ENCODE data around the gene RGP1. TPM values are rescaled to one million over a fixed set of nuclear protein-coding genes. Genes with fewer than 3 reads are reported as not detected.

The RGP1 gene
- polyA plus RNA-seq, 1 donor (not counting 4 experiments of a cell fraction or from before 2014, with no cell fraction given): 18.3 TPM

DNA sequence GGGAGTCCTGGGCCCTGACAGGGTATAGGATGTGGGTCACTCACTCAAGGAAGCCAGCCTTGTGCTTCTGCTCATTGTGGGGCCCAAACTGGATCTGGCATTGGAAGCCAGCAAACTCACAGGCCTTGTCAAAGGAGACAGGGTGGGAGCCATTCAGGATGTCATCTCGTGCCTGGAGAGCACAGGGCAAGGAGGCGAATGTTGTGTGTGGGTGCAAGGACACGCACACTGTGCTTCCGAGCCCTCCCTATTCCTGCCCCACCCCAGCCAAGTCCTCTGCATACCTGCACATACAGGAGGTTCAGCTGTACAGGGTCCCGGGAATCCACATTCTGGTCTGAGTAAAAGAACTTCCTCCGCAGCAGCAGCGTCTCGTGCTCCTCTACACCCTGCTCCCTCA lies 25.2 kb upstream of the RGP1 start:
- DNase-seq (ENCODE audit: low read depth, low spot score): no peak
- Histone ChIP-seq H3K4me1 (ENCODE audit: control insufficient read depth, extremely low read depth, insufficient read depth, low read length) (peaks cover 18% of the 10 kb centered on the region), H3K4me3 (ENCODE audit: control insufficient read depth in 2 of 3, extremely low read depth in 1 of 3, insufficient read depth in 2 of 3, low read depth in 1 of 3, low read length in 3 of 3) (no peak overlapping the region), H3K27me3 (ENCODE audit: control insufficient read depth, extremely low read depth, insufficient read depth, low read length) (no peaks in the 10 kb centered on the region), H3K36me3 (ENCODE audit: control insufficient read depth in 2 of 2, extremely low read depth in 1 of 2, insufficient read depth in 2 of 2, low read length in 2 of 2) (peaks cover 56 to 63% of the 10 kb centered on the region in 2 experiments), H4K20me1 (ENCODE audit: control insufficient read depth, extremely low read depth, insufficient read depth, low read length) (peaks cover 16% of the 10 kb centered on the region), H3K79me2 (ENCODE audit: control insufficient read depth, insufficient read depth, low read length) (peaks cover 37% of the 10 kb centered on the region), H2AFZ (ENCODE audit: control insufficient read depth, low read length) (no peak overlapping the region), H3K27ac (ENCODE audit: control insufficient read depth, insufficient read depth, low read length) (no peak overlapping the region), H3K9me3 (ENCODE audit: control insufficient read depth, low read depth, low read length) (no peaks in the 10 kb centered on the region), H3K4me2 (ENCODE audit: control insufficient read depth, extremely low read depth, insufficient read depth, low read depth, low read length) (no peak overlapping the region), H3K9me1 (ENCODE audit: control insufficient read depth, extremely low read depth, insufficient read depth, low read length) (peaks cover 2% of the 10 kb centered on the region), H3K9ac (ENCODE audit: control insufficient read depth, extremely low read depth, insufficient read depth, low read length) (no peak overlapping the region)
- dilution Hi-C loops (cut with MboI; ENCODE audit: extremely low pct_ligation_motif_present, low sequenced_read_pairs): no loop called here
- TF ChIP-seq, protein P1, sequence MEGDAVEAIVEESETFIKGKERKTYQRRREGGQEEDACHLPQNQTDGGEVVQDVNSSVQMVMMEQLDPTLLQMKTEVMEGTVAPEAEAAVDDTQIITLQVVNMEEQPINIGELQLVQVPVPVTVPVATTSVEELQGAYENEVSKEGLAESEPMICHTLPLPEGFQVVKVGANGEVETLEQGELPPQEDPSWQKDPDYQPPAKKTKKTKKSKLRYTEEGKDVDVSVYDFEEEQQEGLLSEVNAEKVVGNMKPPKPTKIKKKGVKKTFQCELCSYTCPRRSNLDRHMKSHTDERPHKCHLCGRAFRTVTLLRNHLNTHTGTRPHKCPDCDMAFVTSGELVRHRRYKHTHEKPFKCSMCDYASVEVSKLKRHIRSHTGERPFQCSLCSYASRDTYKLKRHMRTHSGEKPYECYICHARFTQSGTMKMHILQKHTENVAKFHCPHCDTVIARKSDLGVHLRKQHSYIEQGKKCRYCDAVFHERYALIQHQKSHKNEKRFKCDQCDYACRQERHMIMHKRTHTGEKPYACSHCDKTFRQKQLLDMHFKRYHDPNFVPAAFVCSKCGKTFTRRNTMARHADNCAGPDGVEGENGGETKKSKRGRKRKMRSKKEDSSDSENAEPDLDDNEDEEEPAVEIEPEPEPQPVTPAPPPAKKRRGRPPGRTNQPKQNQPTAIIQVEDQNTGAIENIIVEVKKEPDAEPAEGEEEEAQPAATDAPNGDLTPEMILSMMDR (optimal IDR thresholded peaks at IDR 0.05 in 1 of 3, IDR thresholded peaks at IDR 0.05 in 1 of 3, conservative IDR thresholded peaks at IDR 0.05 in 1 of 3; ENCODE audit: extremely low read depth in 1 of 3, insufficient read depth in 2 of 3, low read length in 3 of 3): no peak
- no peak for TF ChIP-seq EZH2 (IDR thresholded peaks at IDR 0.05; ENCODE audit: low read length)
- FAIRE-seq: no peak

DNA sequence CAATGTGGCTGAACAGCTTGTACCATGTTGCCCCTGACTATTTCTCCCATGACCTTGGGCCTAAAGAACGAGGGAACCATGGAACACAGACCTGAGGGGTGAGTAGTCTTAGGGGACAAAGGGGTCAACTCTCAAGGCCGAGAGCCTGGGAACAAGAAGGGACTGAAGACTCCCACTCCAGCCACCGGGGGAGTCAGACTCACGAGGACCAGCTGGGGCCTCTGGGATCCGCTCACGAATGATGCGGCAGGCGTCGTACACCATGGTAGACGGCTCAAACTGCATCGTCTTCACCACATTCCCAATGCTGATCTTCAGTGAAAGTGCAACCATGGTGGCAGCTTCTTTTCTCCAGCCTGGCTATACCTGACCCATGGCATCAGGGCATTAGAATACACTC lies 23.7 kb upstream of the RGP1 start:
- no peak overlapping the region for H3K27ac ChIP-seq (ENCODE audit: control insufficient read depth, insufficient read depth, low read length)
- H4K20me1 ChIP-seq (ENCODE audit: control insufficient read depth, extremely low read depth, insufficient read depth, low read length): peaks cover 26% of the 10 kb centered on the region
- H3K36me3 ChIP-seq (ENCODE audit: control insufficient read depth in 2 of 2, extremely low read depth in 1 of 2, insufficient read depth in 2 of 2, low read length in 2 of 2): peaks cover 43 to 49% of the 10 kb centered on the region in 2 experiments
- no peak for DNase-seq (ENCODE audit: low read depth, low spot score)
- H3K79me2 ChIP-seq (ENCODE audit: control insufficient read depth, insufficient read depth, low read length): peaks cover 49% of the 10 kb centered on the region
- no peak overlapping the region for H3K4me3 ChIP-seq (ENCODE audit: control insufficient read depth in 2 of 3, extremely low read depth in 1 of 3, insufficient read depth in 2 of 3, low read depth in 1 of 3, low read length in 3 of 3)
- TF ChIP-seq EZH2 (IDR thresholded peaks at IDR 0.05; ENCODE audit: low read length): no peak
- TF ChIP-seq, protein P1 (optimal IDR thresholded peaks at IDR 0.05 in 1 of 3, IDR thresholded peaks at IDR 0.05 in 1 of 3, conservative IDR thresholded peaks at IDR 0.05 in 1 of 3; ENCODE audit: extremely low read depth in 1 of 3, insufficient read depth in 2 of 3, low read length in 3 of 3): no peak
- FAIRE-seq: no peak
- no peak overlapping the region for H3K4me2 ChIP-seq (ENCODE audit: control insufficient read depth, extremely low read depth, insufficient read depth, low read depth, low read length)
- no peak overlapping the region for H2AFZ ChIP-seq (ENCODE audit: control insufficient read depth, low read length)
- H3K9ac ChIP-seq (ENCODE audit: control insufficient read depth, extremely low read depth, insufficient read depth, low read length): no peak overlapping the region
- H3K9me1 ChIP-seq (ENCODE audit: control insufficient read depth, extremely low read depth, insufficient read depth, low read length): peaks cover 7% of the 10 kb centered on the region
- H3K4me1 ChIP-seq (ENCODE audit: control insufficient read depth, extremely low read depth, insufficient read depth, low read length): peaks cover 29% of the 10 kb centered on the region
- no peaks in the 10 kb centered on the region for H3K27me3 ChIP-seq (ENCODE audit: control insufficient read depth, extremely low read depth, insufficient read depth, low read length)
- dilution Hi-C loops (cut with MboI; ENCODE audit: extremely low pct_ligation_motif_present, low sequenced_read_pairs): no loop called here
- no peaks in the 10 kb centered on the region for H3K9me3 ChIP-seq (ENCODE audit: control insufficient read depth, low read depth, low read length)

All from keratinocyte (primary cell).